Hepatocyte (in vitro differentiated cells): ENCODE measurements around the gene CDK17. TPM values are rescaled to one million over a fixed set of nuclear protein-coding genes. Genes with fewer than 3 reads are reported as not detected.
A peak's percentile ranks its signal among the peaks of the same experiment; 100 is the strongest.
"Not testable (repeated sequence)": the region's sequence is repeated elsewhere in the genome, so short reads cannot be mapped to it uniquely, and the experiment has no call there.

Source experiments
- DNase-seq: peaks from one replicate; pipeline ENCODE4 v3.0.0-alpha.2; 2016; ENCODE audit warnings: low spot score
- H2AFZ ChIP-seq: fragments of 200-600 bp; sonication (generic); 2 replicates; pipeline ENCODE4 v1.6.0; 2016; ENCODE audit warnings: antibody characterized with exemption, mild to moderate bottlenecking
- H3K27ac ChIP-seq: fragments of 200-600 bp; sonication (generic); 2 replicates; pipeline ENCODE4 v1.5.1; 2016; ENCODE audit warnings: mild to moderate bottlenecking
- H3K27me3 ChIP-seq: fragments of 200-600 bp; sonication (generic); 2 replicates; pipeline ENCODE4 v1.6.1; 2016
- H3K36me3 ChIP-seq: fragments of 200-600 bp; sonication (generic); replicated peaks from 2 replicates; pipeline ENCODE4 v1.5.1; 2016; ENCODE audit warnings: low read depth; ENCODE audit not compliant: insufficient read depth
- H3K4me1 ChIP-seq: fragments of 200-600 bp; sonication (generic); 2 replicates; pipeline ENCODE4 v1.5.1; 2016; ENCODE audit warnings: mild to moderate bottlenecking, moderate library complexity; ENCODE audit not compliant: insufficient read depth
- H3K4me2 ChIP-seq: fragments of 200-600 bp; sonication (generic); 2 replicates; pipeline ENCODE4 v1.6.0; 2016
- H3K4me3 ChIP-seq: fragments of 200-600 bp; sonication (generic); 2 replicates; pipeline ENCODE4 v1.5.1; 2016; ENCODE audit warnings: mild to moderate bottlenecking
- H3K79me2 ChIP-seq: fragments of 200-600 bp; sonication (generic); 2 replicates; pipeline ENCODE4 v1.6.0; 2017; ENCODE audit warnings: mild to moderate bottlenecking
- H3K9me2 ChIP-seq: fragments of 200-600 bp; sonication (generic); replicated peaks from 2 replicates; pipeline ENCODE4 v1.6.0; 2017; ENCODE audit warnings: mild to moderate bottlenecking; ENCODE audit not compliant: insufficient read depth
- H3K9me3 ChIP-seq: fragments of 200-600 bp; sonication (generic); 2 replicates; pipeline ENCODE4 v1.5.1; 2016; ENCODE audit warnings: low read depth, mild to moderate bottlenecking
- H4K20me1 ChIP-seq: fragments of 200-600 bp; sonication (generic); 2 replicates; pipeline ENCODE4 v1.6.0; 2016; ENCODE audit warnings: mild to moderate bottlenecking; ENCODE audit not compliant: insufficient read depth, poor library complexity, severe bottlenecking
- CTCF ChIP-seq: fragments of 200-600 bp; sonication (generic); IDR thresholded peaks from 2 replicates; pipeline ENCODE4 v1.5.1; 2016; ENCODE audit warnings: antibody characterized with exemption, mild to moderate bottlenecking; ENCODE audit not compliant: poor library complexity
- EZH2 ChIP-seq: fragments of 200-600 bp; sonication (generic); IDR thresholded peaks from 2 replicates; pipeline ENCODE4 v1.6.1; 2016; ENCODE audit warnings: antibody characterized with exemption, mild to moderate bottlenecking, borderline replicate concordance
- EZH2phosphoT487 ChIP-seq: fragments of 200-600 bp; sonication (generic); IDR thresholded peaks from one replicate; pipeline ENCODE4 v1.6.1; 2018; ENCODE audit warnings: antibody characterized with exemption, mild to moderate bottlenecking, low read depth, moderate library complexity; ENCODE audit not compliant: unreplicated experiment, severe bottlenecking
- WGBS: methylation state at CpG from one replicate; pipeline ENCODE4 v1.1.6; 2016; ENCODE audit warnings: low lambda C conversion rate; ENCODE audit errors: missing lambda C conversion rate; 5-methylcytosine and 5-hydroxymethylcytosine counted together
- polyA plus RNA-seq: library from polyadenylated mRNA; unstranded; fragments of >200 nt; fragmentation: Nextera tagmentation; extraction: Ambion mirVana; gene quantifications from 2 replicates; pipeline ENCODE4 v1.2.1, GENCODE V29; 2016
- total RNA-seq: library from RNA; depleted of rRNA; stranded (reverse); fragments of >200 nt; gene quantifications from 2 replicates; pipeline ENCODE4 v1.2.3, GENCODE V29; 2014

CDK17 gene
- total and polyA plus RNA-seq, 2 experiments from 2014 or later: 13.8 to 33.1 TPM

DNA sequence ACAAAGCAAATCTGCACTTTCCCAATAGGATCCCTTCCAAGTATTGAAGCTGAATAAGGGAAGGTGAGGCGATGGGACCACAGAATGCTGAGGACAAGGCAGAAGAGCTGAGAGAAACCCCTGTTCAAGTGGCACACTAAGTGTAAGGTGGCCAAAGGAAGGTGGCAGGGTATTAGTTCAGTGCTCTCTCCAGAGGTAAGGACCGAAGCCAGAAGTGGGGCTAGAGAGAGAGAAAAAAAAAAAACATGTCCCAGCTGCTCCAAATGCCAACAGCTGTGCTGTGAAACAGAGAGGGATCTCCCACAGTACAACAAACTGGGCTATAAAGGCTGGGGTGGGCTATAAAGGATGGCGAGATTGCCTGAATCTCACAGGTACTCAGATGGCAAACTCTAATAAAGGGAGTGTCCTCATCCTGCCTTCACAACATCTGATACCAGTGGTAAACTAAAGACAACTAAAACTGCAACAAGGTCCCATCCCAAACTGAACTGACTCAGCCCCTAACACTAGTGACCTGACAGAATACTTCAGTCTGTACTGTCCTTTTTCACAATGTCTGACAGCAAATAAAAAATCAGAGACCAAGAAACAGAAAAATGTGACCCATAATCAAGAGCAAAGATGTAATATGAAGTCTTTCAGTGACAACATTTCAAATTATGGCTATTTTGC lies 47.9 kb downstream of the CDK17 start:
- peaks cover 7% of the 10 kb centered on the region for H3K4me1 ChIP-seq
- peaks cover 19% of the 10 kb centered on the region for H4K20me1 ChIP-seq

DNA sequence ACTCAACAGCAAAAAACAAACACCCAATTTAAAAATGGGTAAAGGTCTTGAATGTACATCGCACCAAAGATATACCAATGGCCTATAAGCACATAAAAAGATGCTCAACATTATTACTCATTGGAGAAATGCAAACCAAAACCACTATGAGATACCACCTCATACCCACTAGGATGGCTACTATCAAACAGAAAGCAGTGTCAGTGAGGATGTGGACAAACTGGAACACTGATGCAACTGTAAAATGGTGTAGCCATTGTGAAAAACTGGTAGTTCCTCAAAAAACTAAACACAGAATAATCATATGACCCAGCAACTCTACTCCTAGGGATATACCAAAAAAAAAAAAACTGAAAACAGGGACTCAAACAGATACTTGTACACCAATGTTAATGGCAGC lies 49.3 kb downstream of the CDK17 start:
- peaks cover 7% of the 10 kb centered on the region for H3K4me1 ChIP-seq

More for the DNA sequence above, 47.9 kb downstream of the CDK17 start:
- H3K27ac ChIP-seq: no peak overlapping the region
- no peak overlapping the region for H2AFZ ChIP-seq
- no peak for DNase-seq
- no peaks in the 10 kb centered on the region for H3K27me3 ChIP-seq
- no peak overlapping the region for H3K4me2 ChIP-seq
- H3K36me3 ChIP-seq: no peaks in the 10 kb centered on the region
- no peak for TF ChIP-seq EZH2
- TF ChIP-seq CTCF: no peak
- no peak for TF ChIP-seq EZH2phosphoT487
- peaks cover 94% of the 10 kb centered on the region for H3K79me2 ChIP-seq
- WGBS: 87% methylated on average over 3 of the region's 3 CpGs
- H3K9me3 ChIP-seq: no peaks in the 10 kb centered on the region
- no peak overlapping the region for H3K4me3 ChIP-seq
- H3K9me2 ChIP-seq: no peaks in the 10 kb centered on the region

DNA sequence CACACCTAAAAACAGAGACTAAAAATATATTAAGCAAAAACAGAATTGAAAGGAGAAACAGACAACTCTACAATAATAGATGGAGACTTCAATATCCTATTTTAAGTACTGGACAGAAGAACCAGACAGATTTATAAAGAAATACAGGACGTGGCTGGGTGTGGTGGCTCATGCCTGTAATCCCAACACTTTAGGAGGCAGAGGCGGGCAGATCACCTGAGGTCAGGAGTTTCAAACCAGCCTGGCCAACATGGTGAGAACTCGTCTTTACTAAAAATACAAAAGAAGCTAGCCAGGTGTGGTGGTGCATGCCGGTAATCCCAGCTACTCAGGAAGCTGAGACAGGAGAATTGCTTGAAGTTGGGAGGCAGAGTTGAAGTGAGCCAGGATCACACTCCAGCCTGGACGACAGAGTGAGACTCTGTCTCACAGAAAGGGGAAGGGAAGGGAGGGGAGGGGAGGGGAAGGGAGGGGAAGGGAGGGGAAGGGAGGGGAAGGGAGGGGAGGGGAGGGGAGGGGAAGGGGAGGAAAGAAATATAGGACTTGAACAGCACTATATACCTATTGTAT lies 53.0 kb downstream of the CDK17 start:
- Histone ChIP-seq H4K20me1 (peaks cover 5% of the 10 kb centered on the region), H3K4me2 (peak overlapping the region; percentile 52), H3K4me3 (no peak overlapping the region), H3K27me3 (no peaks in the 10 kb centered on the region), H3K4me1 (no peaks in the 10 kb centered on the region), H2AFZ (no peak overlapping the region), H3K79me2 (peaks cover 97% of the 10 kb centered on the region), H3K9me3 (peaks cover 18% of the 10 kb centered on the region), H3K27ac (no peak overlapping the region), H3K9me2 (no peaks in the 10 kb centered on the region), H3K36me3 (no peaks in the 10 kb centered on the region)
- WGBS: 73% methylated on average over 5 of the region's 5 CpGs
- TF ChIP-seq EZH2 (no peak), CTCF (no peak), EZH2phosphoT487 (no peak)
- no peak for DNase-seq

More for the DNA sequence above, 49.3 kb downstream of the CDK17 start:
- Histone ChIP-seq H3K27ac (no peak overlapping the region), H3K27me3 (no peaks in the 10 kb centered on the region), H3K9me3 (no peaks in the 10 kb centered on the region), H3K36me3 (no peaks in the 10 kb centered on the region), H3K79me2 (peaks cover 94% of the 10 kb centered on the region), H3K9me2 (no peaks in the 10 kb centered on the region), H3K4me3 (no peak overlapping the region), H4K20me1 (peaks cover 19% of the 10 kb centered on the region), H2AFZ (no peak overlapping the region), H3K4me2 (no peak overlapping the region)
- no peak for DNase-seq
- 100% methylated on average over 1 of the region's 1 CpG for WGBS
- no peak for TF ChIP-seq CTCF
- TF ChIP-seq EZH2: no peak
- TF ChIP-seq EZH2phosphoT487: no peak

DNA sequence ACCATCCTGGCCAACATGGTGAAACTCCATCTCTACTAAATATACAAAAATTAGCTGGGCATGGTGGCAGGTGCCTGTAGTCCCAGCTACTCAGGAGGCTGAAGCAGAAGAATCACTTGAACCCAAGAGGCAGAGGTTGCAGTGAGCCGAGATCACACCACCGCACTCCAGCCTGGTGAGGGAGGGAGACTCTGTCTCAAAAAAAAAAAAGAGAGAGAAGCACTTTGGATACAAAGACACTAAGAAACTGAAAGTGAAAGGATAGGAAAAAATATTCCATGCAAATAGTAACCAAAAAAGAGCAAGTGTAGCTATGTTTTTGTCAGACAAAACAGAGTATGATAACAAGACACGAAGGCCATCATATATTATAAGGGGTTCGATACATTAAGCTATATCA lies 53.5 kb downstream of the CDK17 start:
- H3K27me3 ChIP-seq, H3K4me3 ChIP-seq, H3K36me3 ChIP-seq, H3K27ac ChIP-seq, H4K20me1 ChIP-seq, DNase-seq, H3K4me1 ChIP-seq, H2AFZ ChIP-seq, H3K9me2 ChIP-seq: not testable (repeated sequence)
- H3K4me2 ChIP-seq: peak overlapping the region; percentile 52
- H3K79me2 ChIP-seq: peaks cover 97% of the 10 kb centered on the region
- 90% methylated on average over 4 of the region's 4 CpGs for WGBS
- peaks cover 18% of the 10 kb centered on the region for H3K9me3 ChIP-seq
